Stimulated activated CD4-positive, alpha-beta T cell treated with anti-CD3 and anti-CD28 coated beads, Interleukin-2, amount 100 ng/mL, for 48 hours (primary cell): ENCODE measurements around the gene SYCE3.

Source experiments
- DNase-seq, 2 donors: peaks; one replicate each; pipeline ENCODE4 v3.0.0-alpha.2; 2020

The SYCE3 gene

GRCh38 chr22:50599816-50600455 is 37.2 kb upstream of the SYCE3 start:
- peak; percentile 48 to 62 for DNase-seq

GRCh38 chr22:50597097-50597496 is 34.4 kb upstream of the SYCE3 start:
- DNase-seq: no peak

GRCh38 chr22:50595189-50595588 is 32.5 kb upstream of the SYCE3 start:
- no peak for DNase-seq

GRCh38 chr22:50587407-50587806 is 24.7 kb upstream of the SYCE3 start:
- DNase-seq: no peak

- DNase-seq: no peak
Measured at GRCh38 chr22:50586416-50586815, 23.7 kb upstream of the SYCE3 start.

- no peak for DNase-seq
Measured at GRCh38 chr22:50585781-50586180, 23.1 kb upstream of the SYCE3 start.

GRCh38 chr22:50585238-50585637 is 22.5 kb upstream of the SYCE3 start:
- no peak for DNase-seq

GRCh38 chr22:50584106-50585096 is 21.7 kb upstream of the SYCE3 start:
- no peak for DNase-seq

- no peak for DNase-seq
Measured at GRCh38 chr22:50583294-50583861, 20.7 kb upstream of the SYCE3 start.

- DNase-seq: peak; percentile 96 to 97
Measured at GRCh38 chr22:50582493-50583293, 20.0 kb upstream of the SYCE3 start, which contains the start of gene CHKB. CHKB (minus strand) TSS chr22:50582849; CDS start chr22:50582781, 68 bp downstream.

GRCh38 chr22:50581950-50582492 is 19.3 kb upstream of the SYCE3 start:
- DNase-seq: peak; percentile 19 to 26

GRCh38 chr22:50581031-50581949 is 18.6 kb upstream of the SYCE3 start:
- no peak for DNase-seq

- DNase-seq: no peak
Measured at GRCh38 chr22:50579752-50580151, 17.0 kb upstream of the SYCE3 start.

GRCh38 chr22:50578776-50579310 is 16.1 kb upstream of the SYCE3 start:
- no peak for DNase-seq

GRCh38 chr22:50577987-50578775 is 15.5 kb upstream of the SYCE3 start, which contains the start of gene CPT1B:
CPT1B (minus strand) TSS chr22:50578427; CDS start chr22:50577915, 512 bp downstream.
- no peak for DNase-seq

- DNase-seq: no peak
Measured at GRCh38 chr22:50577697-50577986, 14.9 kb upstream of the SYCE3 start.

GRCh38 chr22:50576806-50577696 is 14.3 kb upstream of the SYCE3 start:
- DNase-seq: no peak

- no peak for DNase-seq
Measured at GRCh38 chr22:50576070-50576469, 13.4 kb upstream of the SYCE3 start.

- no peak for DNase-seq
Measured at GRCh38 chr22:50575426-50575941, 12.8 kb upstream of the SYCE3 start.
